GM12891 (cell line): ENCODE data around the gene BARHL2.

Experiments used
- POLR2A ChIP-seq: IDR thresholded peaks from 2 replicates; pipeline ENCODE4 v1.6.1; 2011; ENCODE audit warnings: low read depth, low read length, control low read depth
- TAF1 ChIP-seq: IDR thresholded peaks from 2 replicates; pipeline ENCODE4 v1.6.1; 2011; ENCODE audit warnings: low read depth, low read length, control low read depth

DNA sequence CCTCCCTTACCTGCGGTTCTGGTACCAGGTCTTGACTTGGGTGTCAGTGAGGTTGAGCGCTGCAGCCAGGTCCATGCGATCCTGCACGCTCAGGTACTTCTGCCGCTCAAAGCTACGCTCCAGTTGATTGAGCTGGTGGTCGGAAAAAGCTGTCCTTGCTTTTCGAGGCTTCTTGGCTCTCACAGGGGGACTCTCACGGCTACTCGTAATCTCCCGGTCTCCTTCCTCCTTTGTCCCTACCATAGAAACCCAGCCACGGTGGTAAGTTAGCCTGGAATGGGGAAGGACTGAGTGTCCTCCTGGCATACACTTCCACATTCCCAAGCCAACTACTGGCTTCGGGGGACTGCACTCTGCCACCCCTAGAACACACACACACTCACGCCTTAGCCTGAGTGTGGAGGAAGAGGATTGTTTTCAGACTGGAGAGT, 2.6 kb downstream of the BARHL2 start:
- TF ChIP-seq POLR2A, result no peak
- TF ChIP-seq TAF1, result no peak
